GM21529 (cell line): ENCODE measurements around the gene ATP4B.

ENCODE experiments used
- ATAC-seq: cut with Tn5 transposase; IDR thresholded peaks from one replicate; pipeline ENCODE4 v1.9.1; 2021; ENCODE audit not compliant: unreplicated experiment

Gene ATP4B

GRCh38 chr13:113608967-113609533, 48.9 kb downstream of the ATP4B start:
- no peak for ATAC-seq

GRCh38 chr13:113607889-113608635, 49.9 kb downstream of the ATP4B start:
- ATAC-seq = no peak

- ATAC-seq = no peak
Observed at GRCh38 chr13:113607056-113607888, 50.7 kb downstream of the ATP4B start.

- no peak for ATAC-seq
Observed at GRCh38 chr13:113605866-113606438, 52.0 kb downstream of the ATP4B start.

GRCh38 chr13:113605461-113605860, 52.5 kb downstream of the ATP4B start:
- ATAC-seq = no peak

- no peak for ATAC-seq
Observed at GRCh38 chr13:113604186-113604585, 53.8 kb downstream of the ATP4B start.

GRCh38 chr13:113603116-113603710, 54.8 kb downstream of the ATP4B start:
- no peak for ATAC-seq

- ATAC-seq = no peak
Observed at GRCh38 chr13:113602291-113602988, 55.6 kb downstream of the ATP4B start.

GRCh38 chr13:113601166-113602070, 56.6 kb downstream of the ATP4B start:
- no peak for ATAC-seq

- ATAC-seq = no peak
Observed at GRCh38 chr13:113599391-113599790, 58.6 kb downstream of the ATP4B start.
